ENCODE measurements around the gene CEACAM5.

DNA sequence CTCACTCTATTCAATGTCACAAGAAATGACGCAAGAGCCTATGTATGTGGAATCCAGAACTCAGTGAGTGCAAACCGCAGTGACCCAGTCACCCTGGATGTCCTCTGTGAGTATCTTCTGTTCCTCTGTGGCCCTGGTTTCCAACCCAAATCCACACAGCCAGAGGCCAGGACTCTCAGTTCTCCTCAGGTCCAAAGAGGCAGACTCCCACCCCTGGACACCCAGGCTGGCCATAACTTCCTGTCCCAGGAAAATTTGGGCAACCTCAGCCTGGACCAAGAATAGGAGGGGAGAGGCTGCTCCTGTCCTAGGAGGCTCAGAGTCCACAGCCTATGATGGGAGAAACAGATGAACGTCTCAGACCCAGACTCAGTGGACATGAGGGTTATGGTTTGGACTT is 11.7 kb downstream of the CEACAM5 start:
- TF ChIP-seq, protein P1, sequence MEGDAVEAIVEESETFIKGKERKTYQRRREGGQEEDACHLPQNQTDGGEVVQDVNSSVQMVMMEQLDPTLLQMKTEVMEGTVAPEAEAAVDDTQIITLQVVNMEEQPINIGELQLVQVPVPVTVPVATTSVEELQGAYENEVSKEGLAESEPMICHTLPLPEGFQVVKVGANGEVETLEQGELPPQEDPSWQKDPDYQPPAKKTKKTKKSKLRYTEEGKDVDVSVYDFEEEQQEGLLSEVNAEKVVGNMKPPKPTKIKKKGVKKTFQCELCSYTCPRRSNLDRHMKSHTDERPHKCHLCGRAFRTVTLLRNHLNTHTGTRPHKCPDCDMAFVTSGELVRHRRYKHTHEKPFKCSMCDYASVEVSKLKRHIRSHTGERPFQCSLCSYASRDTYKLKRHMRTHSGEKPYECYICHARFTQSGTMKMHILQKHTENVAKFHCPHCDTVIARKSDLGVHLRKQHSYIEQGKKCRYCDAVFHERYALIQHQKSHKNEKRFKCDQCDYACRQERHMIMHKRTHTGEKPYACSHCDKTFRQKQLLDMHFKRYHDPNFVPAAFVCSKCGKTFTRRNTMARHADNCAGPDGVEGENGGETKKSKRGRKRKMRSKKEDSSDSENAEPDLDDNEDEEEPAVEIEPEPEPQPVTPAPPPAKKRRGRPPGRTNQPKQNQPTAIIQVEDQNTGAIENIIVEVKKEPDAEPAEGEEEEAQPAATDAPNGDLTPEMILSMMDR (IDR thresholded peaks at IDR 0.05) = no peak
- no peak for TF ChIP-seq POLR2A (IDR thresholded peaks at IDR 0.05)

Measured in esophagus squamous epithelium (tissue), 4 donors.